ENCODE data around the gene CASTOR1.

Gene CASTOR1

GRCh38 chr22:30299322-30299721 lies 10.0 kb upstream of the CASTOR1 start:
- DNase-seq = no peak

GRCh38 chr22:30297991-30298701 lies 8.8 kb upstream of the CASTOR1 start:
- DNase-seq = no peak

DNA sequence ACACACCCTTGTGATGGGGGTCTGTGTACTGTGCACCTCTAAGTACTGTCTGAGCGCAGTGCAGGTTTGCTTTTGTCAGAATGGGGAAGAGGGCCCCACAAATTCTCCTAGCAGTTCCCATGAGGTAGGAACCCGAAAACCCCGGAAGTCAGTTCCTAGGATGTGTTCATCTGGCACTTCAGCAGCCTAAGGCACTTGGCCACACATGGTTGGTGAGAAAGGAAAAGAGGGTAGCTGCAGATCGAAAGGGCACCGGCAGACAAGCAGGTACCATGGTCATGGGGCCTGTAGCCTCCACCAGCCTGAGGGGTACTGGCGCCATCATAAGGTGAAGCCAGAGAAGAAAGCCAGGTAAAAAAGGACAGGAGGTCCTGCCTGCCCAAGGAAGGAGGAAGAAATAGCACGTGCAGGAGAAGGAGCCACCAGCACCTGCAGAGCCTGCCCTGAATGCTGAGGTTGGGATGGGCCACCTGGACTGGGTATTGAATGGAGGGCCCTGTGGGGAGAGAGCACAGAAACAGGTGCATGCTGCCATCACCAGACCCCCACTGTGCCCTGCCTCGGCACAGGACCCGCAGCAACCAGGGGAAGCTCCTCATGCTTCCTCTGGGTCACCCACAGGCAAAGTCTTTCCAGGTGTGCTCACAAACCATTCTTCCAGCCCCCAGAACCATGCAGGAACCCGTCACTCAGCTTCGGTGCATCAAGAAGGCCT lies 8.1 kb upstream of the CASTOR1 start:
- no peak for DNase-seq

DNA sequence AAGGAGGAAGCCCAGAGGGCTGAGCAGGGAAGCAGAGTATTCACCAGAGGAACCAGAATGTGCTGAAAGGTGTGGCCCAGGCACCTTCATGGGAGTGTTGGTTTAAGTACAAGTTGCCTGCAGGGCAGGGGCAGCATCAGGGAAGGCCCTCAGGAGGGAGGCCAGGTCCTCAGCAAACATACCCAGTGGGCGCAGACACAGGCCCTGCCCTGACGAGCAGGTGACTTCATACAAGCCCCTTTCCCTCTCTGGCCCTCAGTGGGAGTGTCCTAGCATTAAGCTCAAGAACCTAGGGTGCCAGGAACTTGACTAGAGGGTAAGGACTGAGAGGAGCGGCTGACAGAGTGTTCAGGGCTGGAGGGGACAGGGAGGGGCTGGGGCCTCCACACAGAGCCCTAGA lies 7.5 kb upstream of the CASTOR1 start:
- no peak for DNase-seq

DNA sequence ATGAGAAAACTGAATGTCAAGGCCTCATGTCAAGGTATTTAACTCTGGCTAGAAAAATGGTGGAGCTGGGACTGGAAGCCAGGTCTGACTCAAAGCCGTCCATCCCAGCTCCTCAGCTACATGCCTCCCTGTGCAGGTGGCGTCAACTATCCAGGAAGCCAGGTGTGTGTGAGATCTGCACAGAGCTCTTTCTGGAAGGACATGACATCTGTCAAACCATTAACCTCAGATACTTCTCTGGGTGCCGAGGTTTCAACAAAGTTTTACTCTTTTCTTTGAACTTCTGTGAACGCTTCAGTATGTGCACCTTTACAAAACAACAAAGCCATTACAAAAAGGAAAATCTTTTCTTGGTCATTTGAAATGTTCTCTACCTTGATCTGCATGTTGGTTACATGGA lies 7.0 kb upstream of the CASTOR1 start:
- no peak for DNase-seq

DNA sequence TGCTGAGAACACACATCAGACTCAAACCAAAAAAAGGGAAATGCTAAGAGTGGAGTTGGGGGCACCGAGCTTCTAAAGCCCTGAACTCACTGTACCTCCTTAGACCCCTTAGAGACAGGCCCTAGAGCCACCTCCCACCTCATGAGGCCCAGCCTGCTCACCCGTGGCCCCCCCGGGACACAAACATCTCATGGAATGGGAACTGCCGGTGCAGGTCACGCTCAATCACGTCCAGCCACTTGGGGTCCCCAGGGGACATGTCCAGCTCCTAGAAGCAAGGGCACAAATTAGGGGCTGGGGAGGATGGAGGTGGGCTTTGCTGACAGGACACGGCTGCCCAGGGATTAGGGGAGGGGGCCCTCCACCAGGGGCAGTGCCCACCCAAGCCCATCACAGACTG lies 6.3 kb upstream of the CASTOR1 start:
- no peak for DNase-seq

- no peak for DNase-seq
These were observed 5.5 kb upstream of the CASTOR1 start for GRCh38 chr22:30294830-30295229.

DNA sequence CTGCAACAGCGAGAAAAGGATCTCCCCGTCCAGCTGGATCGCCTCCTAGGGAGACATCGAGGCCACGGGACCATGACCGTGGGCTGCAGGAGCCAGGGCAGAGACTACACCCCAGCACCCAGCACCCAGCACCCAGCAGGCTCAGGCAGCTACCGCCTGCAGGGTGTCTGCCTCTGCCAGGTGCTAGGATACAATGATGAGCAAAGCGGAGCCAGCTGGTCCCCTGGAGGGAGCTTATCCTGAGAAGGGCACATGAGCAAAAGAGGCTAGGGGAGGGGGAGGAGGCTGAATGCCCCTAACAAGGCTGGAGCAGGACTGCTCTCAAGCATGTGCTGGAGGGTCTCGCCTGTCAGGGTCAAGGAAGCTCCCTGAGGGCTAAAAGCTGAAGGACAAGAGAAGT lies 4.8 kb upstream of the CASTOR1 start:
- no peak for DNase-seq

DNA sequence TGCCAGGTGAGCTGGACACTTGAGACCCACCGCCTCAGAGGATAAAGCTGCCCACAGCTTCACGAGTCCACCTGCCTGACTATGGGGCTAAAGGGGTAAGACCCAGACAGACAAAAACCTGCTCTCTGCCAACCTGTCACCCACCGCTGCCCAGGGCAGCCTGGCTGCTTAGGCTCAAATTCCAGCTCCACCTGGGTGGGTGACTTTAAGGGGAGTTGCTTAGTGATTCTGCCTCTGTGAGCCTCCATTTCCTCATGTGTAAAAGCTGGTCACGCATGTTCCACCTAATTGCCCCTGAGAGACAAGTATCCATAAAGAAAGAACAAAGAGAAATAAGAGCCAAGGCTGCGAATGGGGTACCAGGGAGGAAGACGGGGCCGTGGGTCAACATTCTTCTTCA lies 3.7 kb upstream of the CASTOR1 start:
- no peak for DNase-seq

GRCh38 chr22:30292069-30292970 lies 3.0 kb upstream of the CASTOR1 start:
- no peak for DNase-seq

DNA sequence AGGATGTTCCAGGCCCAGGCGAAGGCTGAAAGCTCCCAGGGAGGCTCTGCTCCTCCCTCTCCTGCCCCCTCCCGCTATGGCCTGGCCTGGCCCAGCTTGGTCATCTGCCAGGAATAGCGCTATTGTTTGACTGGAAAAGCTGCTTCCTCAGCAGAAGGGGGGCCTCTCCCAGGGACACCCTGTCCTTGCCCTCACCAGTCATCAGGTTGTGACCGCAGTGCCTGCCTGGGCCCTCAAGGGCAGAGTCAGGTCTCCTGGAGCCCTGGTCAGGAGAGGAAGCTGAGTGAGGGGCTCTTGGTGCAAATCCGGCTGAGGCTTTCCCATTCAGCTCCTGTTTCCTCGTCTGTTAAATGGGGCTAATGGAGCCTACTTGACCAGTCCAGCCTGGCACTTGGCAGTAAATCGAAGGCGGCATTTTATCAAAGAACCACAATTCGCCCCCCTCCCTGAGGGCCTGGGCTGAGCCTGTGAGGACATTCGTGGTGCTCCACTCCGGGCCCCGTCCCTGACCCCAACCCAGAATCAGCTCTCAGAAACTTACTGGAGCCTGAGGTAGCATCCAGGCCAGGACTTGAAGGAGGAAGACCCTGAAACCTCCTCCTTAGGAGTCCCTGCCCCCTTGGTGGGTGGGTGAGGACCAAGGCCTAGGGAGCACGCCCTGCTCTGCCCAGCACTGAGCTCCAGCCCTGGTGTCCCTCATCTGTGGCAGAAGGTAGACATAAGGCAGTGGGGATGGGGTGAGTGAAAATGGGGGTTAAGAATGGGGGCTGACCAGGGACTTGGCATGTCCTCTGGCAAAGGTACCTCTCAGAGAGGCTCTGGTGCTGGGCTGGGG lies 2.0 kb upstream of the CASTOR1 start:
- no peak for DNase-seq

GRCh38 chr22:30290342-30291057 lies 1.2 kb upstream of the CASTOR1 start:
- DNase-seq = peak; percentile 39

DNA sequence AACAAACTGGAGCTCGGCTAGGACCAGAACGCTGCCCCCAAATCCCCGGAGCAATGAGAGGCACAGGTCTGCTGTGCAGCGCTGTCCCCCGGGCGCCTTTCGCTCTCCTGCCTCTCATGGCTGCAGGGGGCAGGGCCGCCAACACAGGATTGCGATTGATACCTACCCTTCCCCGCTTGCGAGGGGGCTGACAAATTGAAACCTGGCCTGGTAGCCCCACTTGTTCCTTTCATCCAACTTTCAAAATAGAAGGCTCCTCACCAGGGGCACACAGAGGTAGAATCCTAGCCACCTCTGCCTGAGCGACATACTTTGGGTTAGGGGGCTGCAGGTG lies 642 bp upstream of the CASTOR1 start:
- no peak for DNase-seq

GRCh38 chr22:30288419-30289140 lies 725 bp downstream of the CASTOR1 start:
- DNase-seq = no peak

DNA sequence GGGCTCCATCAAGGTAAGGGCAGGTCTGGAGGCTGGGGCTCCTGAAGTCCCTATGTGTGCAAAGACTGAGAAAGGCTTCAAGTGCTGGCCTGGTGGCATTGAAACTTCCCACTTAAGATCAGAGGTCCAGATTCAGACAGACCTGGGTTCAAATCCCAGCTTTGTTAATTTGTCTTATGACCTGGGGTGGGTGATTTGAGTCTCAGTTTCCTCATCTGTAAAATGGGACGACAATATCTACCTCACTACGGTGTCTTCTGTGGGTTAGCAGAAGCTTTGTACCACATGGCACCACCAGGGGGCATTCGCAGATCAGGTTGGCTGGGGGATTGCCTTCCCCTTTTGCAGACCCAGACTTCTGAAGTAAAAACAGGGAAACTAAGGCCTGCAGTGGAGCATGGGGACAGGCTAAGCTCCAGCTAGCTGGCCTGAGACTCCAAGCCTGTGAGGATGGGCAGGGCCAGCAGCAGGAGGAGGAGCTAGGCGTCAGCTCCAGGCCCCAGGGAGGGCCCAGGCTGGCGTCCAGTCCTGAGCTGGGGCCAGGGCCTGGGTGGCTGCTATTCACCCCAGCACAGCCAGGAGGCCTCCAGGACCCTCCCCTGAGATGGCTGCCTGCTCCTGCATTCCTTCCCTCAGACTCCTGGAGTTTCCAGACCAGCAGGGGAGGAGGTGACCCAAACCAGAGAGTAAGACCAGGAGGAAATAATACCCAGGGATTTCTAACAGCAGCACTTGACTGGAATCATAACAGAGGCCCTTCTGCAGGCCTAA lies 1.5 kb downstream of the CASTOR1 start:
- DNase-seq = peak; percentile 74

- peak; percentile 41 for DNase-seq
These were observed 2.3 kb downstream of the CASTOR1 start for GRCh38 chr22:30286813-30287647.

- no peak for DNase-seq
These were observed 3.0 kb downstream of the CASTOR1 start for GRCh38 chr22:30286331-30286730.

- no peak for DNase-seq
These were observed 3.5 kb downstream of the CASTOR1 start for GRCh38 chr22:30285846-30286200.

DNA sequence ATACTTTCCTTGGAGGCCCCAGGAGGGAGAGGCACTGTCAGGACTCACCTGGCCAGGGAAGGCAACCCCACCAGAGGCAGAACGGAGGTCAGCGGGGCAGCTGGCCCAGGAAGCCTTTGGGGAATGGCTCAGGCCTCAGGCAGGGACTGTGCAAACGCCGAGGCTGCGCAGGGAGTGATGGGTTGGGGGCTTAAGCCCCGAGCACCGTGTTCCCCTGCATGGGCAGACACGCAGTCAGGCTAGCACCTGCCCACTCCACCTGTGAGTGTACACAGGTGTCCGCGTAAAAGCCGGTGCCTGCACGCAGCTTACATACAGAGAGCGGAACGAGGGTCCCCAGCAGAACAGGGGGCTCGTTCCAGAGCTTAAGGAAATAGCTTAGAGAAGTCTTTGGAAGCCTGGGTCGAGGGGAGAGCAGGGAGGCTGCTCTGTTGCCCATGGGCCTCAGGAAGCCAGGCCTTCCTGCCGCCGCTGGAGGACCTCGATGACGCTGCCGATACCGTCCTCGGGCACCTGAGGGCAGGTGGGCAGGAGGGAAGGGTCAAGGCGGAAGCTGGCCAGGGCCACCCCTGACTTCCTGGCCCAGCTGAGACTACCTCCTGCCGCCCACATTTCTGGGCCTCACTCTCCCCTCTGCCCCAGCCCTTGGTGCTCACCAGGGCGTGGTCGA lies 4.0 kb downstream of the CASTOR1 start:
- no peak for DNase-seq

Data from right kidney (tissue), 1 donor.